GM10248 (cell line): ENCODE measurements around the gene RABGEF1.
"Not testable (repeated sequence)": the region's sequence is repeated elsewhere in the genome, so short reads cannot be mapped to it uniquely, and the experiment has no call there.

ENCODE experiments used
- CTCF ChIA-PET: fragments of 300-600 bp; sonication (Branson Sonifier 250); formaldehyde crosslinking; extraction: SDS; loops from one replicate; lab custom pipeline; 2021; ENCODE audit warnings: antibody characterized with exemption; lab: Yijun Ruan, JAX
- POLR2A ChIA-PET: fragments of 350-650 bp; sonication (Branson Sonifier 250); formaldehyde crosslinking; extraction: SDS; loops from one replicate; lab custom pipeline; 2020; ENCODE audit warnings: antibody characterized with exemption; lab: Yijun Ruan, JAX
- DNase-seq: peaks from one replicate; pipeline ENCODE4 v3.0.0; 2012; ENCODE audit errors: extremely low spot score
- TF ChIP-seq, protein P1 (sequence below): IDR thresholded peaks from 2 replicates; pipeline ENCODE4 v1.5.1; 2012; ENCODE audit warnings: mild to moderate bottlenecking, low read depth; ENCODE audit errors: extremely low read depth, missing control alignments, control extremely low read depth

Gene RABGEF1

DNA sequence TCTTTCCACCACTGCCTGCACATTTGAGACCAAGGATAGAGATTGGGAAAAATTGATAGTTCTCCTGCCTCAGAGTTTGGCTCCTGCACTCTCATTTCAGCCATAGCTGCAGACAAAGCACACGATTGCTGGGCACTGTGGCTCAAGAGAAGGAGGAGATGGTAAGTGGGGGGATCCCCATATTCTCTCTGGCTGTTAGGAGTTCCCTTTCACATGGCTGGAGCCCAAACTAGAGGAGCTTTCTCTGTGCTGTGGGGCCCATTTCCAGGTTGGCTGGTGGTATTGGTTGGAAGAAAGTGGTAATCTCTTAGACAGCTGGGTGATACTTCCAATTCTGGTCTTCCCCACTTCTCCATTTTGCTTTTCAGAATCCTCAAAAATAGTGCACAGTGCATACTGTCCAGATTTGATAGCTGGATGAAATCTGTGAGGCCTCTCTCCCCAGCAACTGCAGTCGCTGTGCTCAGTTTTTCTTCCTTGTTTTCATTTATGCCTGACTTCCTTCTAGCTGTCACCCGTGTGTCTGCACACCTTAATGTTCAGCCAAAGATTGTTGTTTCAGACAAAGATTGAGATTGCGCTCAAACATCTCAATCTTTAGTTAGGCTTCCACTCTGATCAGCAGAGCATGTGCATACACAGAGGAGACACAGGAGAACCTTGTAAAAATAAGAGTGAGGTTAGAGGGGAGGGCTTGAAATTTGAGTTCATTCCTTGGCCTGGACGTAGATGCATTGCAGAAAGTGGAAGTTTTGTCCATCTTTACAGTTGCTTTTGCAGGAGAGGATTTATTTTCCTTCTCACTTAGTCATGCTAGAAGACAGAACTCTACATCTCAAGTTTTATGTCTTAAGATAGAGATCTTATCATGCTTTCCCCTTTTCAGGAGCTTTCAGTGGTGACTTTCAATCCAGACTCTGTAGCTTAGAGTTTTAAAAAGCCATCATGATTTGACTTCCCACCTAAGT is 28.6 kb downstream of the RABGEF1 start:
- DNase-seq = no peak
- TF ChIP-seq, protein P1, sequence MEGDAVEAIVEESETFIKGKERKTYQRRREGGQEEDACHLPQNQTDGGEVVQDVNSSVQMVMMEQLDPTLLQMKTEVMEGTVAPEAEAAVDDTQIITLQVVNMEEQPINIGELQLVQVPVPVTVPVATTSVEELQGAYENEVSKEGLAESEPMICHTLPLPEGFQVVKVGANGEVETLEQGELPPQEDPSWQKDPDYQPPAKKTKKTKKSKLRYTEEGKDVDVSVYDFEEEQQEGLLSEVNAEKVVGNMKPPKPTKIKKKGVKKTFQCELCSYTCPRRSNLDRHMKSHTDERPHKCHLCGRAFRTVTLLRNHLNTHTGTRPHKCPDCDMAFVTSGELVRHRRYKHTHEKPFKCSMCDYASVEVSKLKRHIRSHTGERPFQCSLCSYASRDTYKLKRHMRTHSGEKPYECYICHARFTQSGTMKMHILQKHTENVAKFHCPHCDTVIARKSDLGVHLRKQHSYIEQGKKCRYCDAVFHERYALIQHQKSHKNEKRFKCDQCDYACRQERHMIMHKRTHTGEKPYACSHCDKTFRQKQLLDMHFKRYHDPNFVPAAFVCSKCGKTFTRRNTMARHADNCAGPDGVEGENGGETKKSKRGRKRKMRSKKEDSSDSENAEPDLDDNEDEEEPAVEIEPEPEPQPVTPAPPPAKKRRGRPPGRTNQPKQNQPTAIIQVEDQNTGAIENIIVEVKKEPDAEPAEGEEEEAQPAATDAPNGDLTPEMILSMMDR = no peak
- ChIA-PET POLR2A (interaction anchor here (0.6 kb wide), 1 partner anchor 15 kb away, joined by 4 read pairs; no protein-coding TSS in a partner anchor), CTCF (interaction anchor here (0.8 to 1.8 kb wide), 5 partner anchors 10 to 31 kb away, joined by 3 to 8 read pairs (median 4); no protein-coding TSS in a partner anchor)

DNA sequence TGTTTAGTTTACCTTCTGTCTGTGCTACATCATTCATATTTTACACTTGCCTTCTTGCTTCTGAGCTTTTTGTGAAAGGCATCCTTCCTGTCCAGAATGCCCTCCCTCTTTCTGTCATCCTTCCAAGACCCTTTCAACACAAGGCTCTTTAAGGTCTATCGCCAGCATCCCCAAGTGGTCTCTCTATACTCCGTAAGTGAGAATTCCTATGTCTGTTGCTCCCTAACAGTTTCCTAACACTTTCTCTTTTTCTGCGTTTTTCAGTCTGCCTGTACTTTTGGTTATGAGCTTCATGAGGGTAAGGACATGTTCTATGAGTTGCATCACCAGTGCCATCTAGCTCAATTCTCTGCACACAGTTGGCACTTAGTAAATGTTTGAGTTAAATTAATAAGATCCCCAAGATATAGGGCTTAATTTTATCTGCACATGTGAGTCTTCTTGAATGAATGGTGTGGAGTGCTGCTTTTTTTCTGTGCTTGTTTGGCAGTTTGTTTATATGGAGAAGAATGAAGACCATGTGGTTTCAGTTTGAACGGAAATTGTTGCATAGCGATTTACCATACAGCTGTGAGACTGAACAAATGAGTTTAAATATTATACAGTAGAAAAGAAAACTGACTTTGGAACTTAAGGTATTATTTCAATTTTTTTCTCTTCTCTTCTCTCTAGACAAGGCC is 29.4 kb downstream of the RABGEF1 start:
- DNase-seq = no peak
- ChIA-PET POLR2A (interaction anchor here (0.6 kb wide), 1 partner anchor 16 kb away, joined by 4 read pairs; no protein-coding TSS in a partner anchor), CTCF (interaction anchor here (0.8 to 1.8 kb wide), 6 partner anchors 9 to 41 kb away, joined by 3 to 8 read pairs (median 4); no protein-coding TSS in a partner anchor)
- TF ChIP-seq, protein P1 = no peak

DNA sequence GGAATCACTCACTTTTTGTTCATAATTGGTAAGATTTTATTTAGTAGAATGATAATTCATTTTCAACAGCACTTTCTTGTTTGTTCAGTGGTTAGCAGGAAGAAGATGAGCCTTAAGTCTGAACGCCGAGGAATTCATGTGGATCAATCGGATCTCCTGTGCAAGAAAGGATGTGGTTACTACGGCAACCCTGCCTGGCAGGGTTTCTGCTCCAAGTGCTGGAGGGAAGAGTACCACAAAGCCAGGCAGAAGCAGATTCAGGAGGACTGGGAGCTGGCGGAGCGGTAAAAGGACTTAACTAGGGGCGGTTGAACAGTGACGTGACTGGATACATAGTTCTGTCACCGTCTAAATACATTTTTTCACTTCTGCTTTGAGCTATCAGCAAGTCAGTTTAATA is 31.3 kb downstream of the RABGEF1 start:
- DNase-seq = no peak
- TF ChIP-seq, protein P1 = no peak
- ChIA-PET CTCF (interaction anchor here (1.5 to 1.8 kb wide), 3 partner anchors 14 to 16 kb away, joined by 3 to 7 read pairs (median 5); no protein-coding TSS in a partner anchor), POLR2A (no interaction called here)

DNA sequence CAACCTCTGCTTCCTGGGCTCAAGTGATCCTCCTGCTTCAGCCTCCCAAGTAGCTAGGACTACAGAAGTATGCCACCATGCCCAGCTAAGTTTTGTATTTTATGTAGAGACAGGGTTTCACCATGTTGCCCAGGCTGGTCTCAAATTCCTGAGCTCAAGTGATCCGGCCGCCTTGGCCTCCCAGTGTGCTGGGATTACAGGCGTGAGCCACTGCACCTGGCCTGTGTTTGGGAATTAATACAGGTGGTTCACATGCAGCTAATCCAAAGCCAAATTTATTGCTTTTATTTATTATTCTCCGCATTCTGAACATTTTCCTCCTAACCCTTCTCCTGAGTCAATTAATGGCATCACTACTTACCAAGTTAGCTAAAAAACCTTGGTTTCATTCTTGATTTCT is 33.2 kb downstream of the RABGEF1 start:
- POLR2A ChIA-PET, DNase-seq: not testable (repeated sequence)
- CTCF ChIA-PET = interaction anchor here (1.0 kb wide), 2 partner anchors 31 to 38 kb away, joined by 4 read pairs; no protein-coding TSS in a partner anchor

DNA sequence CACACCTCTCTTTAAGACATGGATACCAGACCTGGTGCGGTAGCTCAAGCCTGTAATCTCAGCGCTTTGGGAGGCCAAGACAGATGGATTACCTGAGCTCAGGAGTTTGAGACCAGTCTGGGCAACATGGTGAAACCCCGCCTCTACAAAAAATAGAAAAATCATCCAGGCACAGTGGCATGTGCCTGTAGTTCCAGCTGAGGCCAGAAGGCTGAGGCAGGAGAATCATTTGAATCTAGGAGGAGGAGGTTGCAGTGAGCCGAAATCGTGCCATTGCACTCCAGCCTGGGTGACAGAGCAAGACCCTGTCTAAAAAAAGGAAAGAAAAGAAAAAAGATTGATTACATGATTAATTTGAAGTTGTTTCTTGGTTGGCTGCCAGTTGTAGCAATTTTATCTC is 35.9 kb downstream of the RABGEF1 start:
- POLR2A ChIA-PET, DNase-seq: not testable (repeated sequence)
- CTCF ChIA-PET = interaction anchor here (1.5 to 2.2 kb wide), 5 partner anchors 11 to 38 kb away, joined by 3 to 7 read pairs (median 4); no protein-coding TSS in a partner anchor

DNA sequence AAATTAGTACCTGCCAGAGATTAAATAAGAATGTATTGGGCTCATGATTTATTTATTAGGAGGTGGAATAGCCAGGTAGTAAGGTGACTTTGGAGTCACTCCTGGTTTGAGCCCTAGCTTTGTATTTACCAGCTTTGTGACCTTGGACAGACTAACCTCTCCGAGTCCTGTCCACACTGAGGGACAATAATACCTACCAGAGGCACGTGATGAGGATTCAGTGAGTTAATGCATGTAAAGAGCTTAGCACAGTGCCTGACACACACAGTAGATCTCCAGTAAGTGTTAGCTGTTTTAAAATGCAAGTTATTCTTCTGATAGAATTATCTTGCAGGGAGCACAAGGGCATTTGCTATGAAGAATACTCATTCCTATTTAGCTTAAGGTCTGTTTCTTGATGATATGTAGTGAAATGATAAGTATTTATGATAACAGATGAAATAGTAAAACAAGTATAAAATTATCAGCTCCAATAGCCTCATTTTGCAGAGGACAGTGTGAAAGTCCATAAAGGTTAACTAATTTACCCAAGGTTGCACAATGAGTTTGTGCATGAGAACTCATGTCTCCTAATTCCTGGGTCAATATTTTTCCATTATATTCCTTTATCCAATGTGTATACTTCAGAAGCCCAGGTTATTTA is 36.4 kb downstream of the RABGEF1 start:
- TF ChIP-seq, protein P1 = no peak
- ChIA-PET POLR2A (no interaction called here), CTCF (interaction anchor here (1.5 to 2.2 kb wide), 5 partner anchors 11 to 38 kb away, joined by 3 to 7 read pairs (median 4); no protein-coding TSS in a partner anchor)
- no peak for DNase-seq

DNA sequence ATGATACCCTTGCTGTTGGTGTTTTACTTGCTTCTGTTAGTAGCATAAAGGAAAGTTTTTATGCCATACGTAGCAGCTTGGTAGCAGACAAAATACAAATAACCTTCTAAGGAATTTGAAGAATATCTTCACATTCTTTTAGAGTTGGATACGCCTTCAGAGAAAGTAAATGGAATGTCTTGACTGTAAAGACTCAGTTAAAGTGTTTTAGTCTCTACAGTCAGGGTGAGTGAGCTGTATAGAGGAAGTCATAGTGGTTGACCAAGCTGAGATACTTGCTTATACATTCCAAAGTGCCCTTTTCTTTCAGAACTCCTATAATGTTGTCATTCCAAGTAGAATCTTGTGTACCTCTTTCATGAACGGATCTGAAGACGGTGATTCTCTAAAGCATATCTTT is 37.7 kb downstream of the RABGEF1 start:
- CTCF ChIA-PET = interaction anchor here (1.8 kb wide), 1 partner anchor 10 kb away, joined by 5 read pairs; no protein-coding TSS in a partner anchor
- DNase-seq = no peak
- POLR2A ChIA-PET = no interaction called here
- TF ChIP-seq, protein P1 = no peak
